H1 (cell line): ENCODE results near the gene MYO16. TPM values are rescaled to one million over a fixed set of nuclear protein-coding genes. Genes with fewer than 3 reads are reported as not detected.

Experiments used
- CTCF ChIA-PET: fragments of 300-600 bp; sonication (Branson Sonifier 250); formaldehyde crosslinking; loops from one replicate; lab custom pipeline; 2021; ENCODE audit not compliant: partially characterized antibody; lab: Charles Lee
- POLR2A ChIA-PET: fragments of 300-600 bp; sonication (Branson Sonifier 250); formaldehyde crosslinking; loops from one replicate; lab custom pipeline; 2021; ENCODE audit warnings: inconsistent platforms; ENCODE audit not compliant: partially characterized antibody; lab: Charles Lee
- DNase-seq, 2 experiments: peaks; one replicate each; pipeline versions ENCODE4 v3.0.0 to v3.0.0-alpha.2; 2010 to 2022; ENCODE audit warnings: low spot score in 2 of 2, low read depth in 1 of 2, mixed read lengths in 1 of 2
- FAIRE-seq: peaks from 2 replicates; lab custom pipeline; 2011; peaks lifted over from hg19 to GRCh38; lab: Jason Lieb, UNC
- H2AFZ ChIP-seq: 2 replicates; pipeline ENCODE4 v1.8.1; 2012; ENCODE audit warnings: low read length, inconsistent platforms
- H2AK5ac ChIP-seq: 2 replicates; pipeline ENCODE4 v1.6.1; 2013; ENCODE audit warnings: low read depth, low read length
- H2BK120ac ChIP-seq: replicated peaks from 2 replicates; pipeline ENCODE3; 2013; ENCODE audit warnings: low read depth, low read length, inconsistent platforms
- H2BK12ac ChIP-seq: 2 replicates; pipeline ENCODE4 v1.6.1; 2013; ENCODE audit warnings: low read depth, low read length
- H2BK15ac ChIP-seq: 2 replicates; pipeline ENCODE4 v1.6.1; 2013; ENCODE audit warnings: low read length
- H2BK20ac ChIP-seq: 2 replicates; pipeline ENCODE4 v1.6.1; 2013; ENCODE audit warnings: low read length
- H2BK5ac ChIP-seq: 2 replicates; pipeline ENCODE4 v1.6.1; 2013; ENCODE audit warnings: low read depth, low read length
- H3K14ac ChIP-seq: 2 replicates; pipeline ENCODE4 v1.6.1; 2013; ENCODE audit warnings: inconsistent platforms; ENCODE audit not compliant: insufficient read length
- H3K18ac ChIP-seq: 2 replicates; pipeline ENCODE4 v1.6.1; 2013; ENCODE audit warnings: low read length; ENCODE audit errors: extremely low read depth
- H3K23ac ChIP-seq: 2 replicates; pipeline ENCODE4 v1.6.1; 2013; ENCODE audit warnings: inconsistent platforms; ENCODE audit not compliant: insufficient read length
- H3K23me2 ChIP-seq: 2 replicates; pipeline ENCODE4 v1.6.1; 2013; ENCODE audit warnings: low read depth, low read length
- H3K27ac ChIP-seq: 2 replicates; pipeline ENCODE4 v1.6.1; 2011; ENCODE audit warnings: low read depth, low read length, inconsistent platforms
- H3K27me3 ChIP-seq, 4 experiments: replicated peaks in 1 of 4; 1 replicate in 1 of 4; 2 replicates in 3 of 4; pipeline versions ENCODE4 v1.6.1 to v1.8.1; 2011 to 2013; ENCODE audit warnings: low read length in 3 of 4, mild to moderate bottlenecking in 3 of 4, inconsistent platforms in 2 of 4, mixed read lengths in 2 of 4, moderate library complexity in 1 of 4; ENCODE audit not compliant: control insufficient read depth in 3 of 4, insufficient read depth in 3 of 4; ENCODE audit errors: extremely low read depth in 1 of 4
- H3K36me3 ChIP-seq, 4 experiments: 2 replicates each; pipeline versions ENCODE4 v1.6.1 to v1.8.1; 2011 to 2013; ENCODE audit warnings: mild to moderate bottlenecking in 4 of 4, low read length in 3 of 4, moderate library complexity in 2 of 4, control low read depth in 1 of 4, inconsistent platforms in 1 of 4; ENCODE audit not compliant: insufficient read depth in 4 of 4, control insufficient read depth in 2 of 4
- H3K4ac ChIP-seq: replicated peaks from 2 replicates; pipeline ENCODE3; 2013; ENCODE audit warnings: low read length, low read depth, mixed read lengths, inconsistent platforms; ENCODE audit not compliant: insufficient read length
- H3K4me1 ChIP-seq, 4 experiments: replicated peaks in 1 of 4; 1 replicate in 1 of 4; 2 replicates in 3 of 4; pipeline versions ENCODE4 v1.6.1 to v1.8.1; 2011 to 2013; ENCODE audit warnings: low read length in 3 of 4, inconsistent platforms in 2 of 4, mixed read lengths in 1 of 4; ENCODE audit not compliant: insufficient read depth in 4 of 4, control insufficient read depth in 3 of 4
- H3K4me2 ChIP-seq, 2 experiments: 2 replicates each; pipeline versions ENCODE4 v1.6.1 to v1.8.1; 2011 to 2013; ENCODE audit warnings: low read depth in 2 of 2, low read length in 2 of 2, control low read depth in 1 of 2, inconsistent platforms in 1 of 2, mild to moderate bottlenecking in 1 of 2; ENCODE audit not compliant: insufficient read depth in 1 of 2
- H3K4me3 ChIP-seq, 4 experiments: fragments of 200-600, 300-600 bp in 1 of 4; sonication (generic), shearing (Covaris generic), sonication (Bioruptor Twin) in 1 of 4; 2 replicates each; pipeline versions ENCODE4 v1.5.1 to v1.8.1; 2011 to 2016; ENCODE audit warnings: low read length in 4 of 4, low read depth in 3 of 4, control low read depth in 2 of 4, inconsistent platforms in 2 of 4, mild to moderate bottlenecking in 2 of 4, mixed read lengths in 1 of 4, moderate library complexity in 1 of 4; ENCODE audit not compliant: insufficient read depth in 2 of 4; ENCODE audit errors: extremely low read depth in 1 of 4
- H3K56ac ChIP-seq: replicated peaks from 2 replicates; pipeline ENCODE3; 2013; ENCODE audit warnings: low read depth, mild to moderate bottlenecking, mixed read lengths, low read length, inconsistent platforms; ENCODE audit not compliant: insufficient read length
- H3K79me1 ChIP-seq: 2 replicates; pipeline ENCODE4 v1.6.1; 2013; ENCODE audit warnings: low read depth, low read length, control low read depth
- H3K79me2 ChIP-seq, 2 experiments: 2 replicates each; pipeline versions ENCODE4 v1.6.1 to v1.8.1; 2012 to 2013; ENCODE audit warnings: low read length in 2 of 2, mild to moderate bottlenecking in 2 of 2, inconsistent platforms in 1 of 2; ENCODE audit not compliant: insufficient read depth in 2 of 2, control insufficient read depth in 1 of 2
- H3K9ac ChIP-seq, 4 experiments: replicated peaks in 1 of 4; 1 replicate in 1 of 4; 2 replicates in 3 of 4; pipeline versions ENCODE4 v1.6.1 to v1.8.1; 2011 to 2013; ENCODE audit warnings: low read depth in 3 of 4, low read length in 3 of 4, control low read depth in 2 of 4, mild to moderate bottlenecking in 2 of 4, moderate library complexity in 2 of 4, inconsistent platforms in 1 of 4; ENCODE audit errors: extremely low read depth in 1 of 4
- H3K9me3 ChIP-seq, 2 experiments: 2 replicates each; pipeline versions ENCODE4 v1.6.1 to v1.8.1; 2012 to 2013; ENCODE audit warnings: mild to moderate bottlenecking in 2 of 2, moderate library complexity in 2 of 2, control low read depth in 1 of 2, inconsistent platforms in 1 of 2, low read depth in 1 of 2, low read length in 1 of 2, mixed read lengths in 1 of 2; ENCODE audit not compliant: insufficient read depth in 2 of 2
- H4K20me1 ChIP-seq, 2 experiments: replicated peaks in 1 of 2; 2 replicates each; pipeline versions ENCODE3 to v1.8.1; 2011 to 2013; ENCODE audit warnings: inconsistent platforms in 2 of 2, low read length in 2 of 2, mild to moderate bottlenecking in 1 of 2; ENCODE audit not compliant: insufficient read depth in 2 of 2, control insufficient read depth in 1 of 2
- H4K5ac ChIP-seq: 2 replicates; pipeline ENCODE4 v1.6.1; 2013; ENCODE audit warnings: low read length, low read depth, mixed read lengths, inconsistent platforms; ENCODE audit not compliant: insufficient read length
- H4K8ac ChIP-seq: 2 replicates; pipeline ENCODE4 v1.8.0; 2013; ENCODE audit warnings: mild to moderate bottlenecking, moderate library complexity, low read length, inconsistent platforms; ENCODE audit not compliant: insufficient read depth; ENCODE audit errors: extremely low read depth
- H4K91ac ChIP-seq: replicated peaks from 2 replicates; pipeline ENCODE3; 2013; ENCODE audit warnings: low read length, mixed read lengths, inconsistent platforms; ENCODE audit not compliant: insufficient read length
- CBX5 ChIP-seq: fragments of 300-800, 300-1000 bp; sonication (generic); IDR thresholded peaks from 2 replicates; pipeline ENCODE4 v1.7.1; 2016; ENCODE audit warnings: antibody characterized with exemption, low read length, low read depth
- CTBP2 ChIP-seq: IDR thresholded peaks from 2 replicates; pipeline ENCODE4 v1.7.0; 2011; ENCODE audit warnings: borderline replicate concordance, mild to moderate bottlenecking, moderate library complexity, mixed read lengths, low read length; ENCODE audit not compliant: insufficient read depth, insufficient read length
- SP1 ChIP-seq: IDR thresholded peaks from 2 replicates; pipeline ENCODE4 v1.6.1; 2011; ENCODE audit warnings: low read depth, low read length
- SP4 ChIP-seq: IDR thresholded peaks from 2 replicates; pipeline ENCODE4 v1.6.1; 2012; ENCODE audit warnings: low read length, inconsistent platforms
- WGBS, 2 experiments: shearing (Covaris generic) in 1 of 2; methylation state at CpG; one replicate each; pipeline versions ENCODE4 v1.1.6 to v1.1.7; 2013 to 2015; ENCODE audit warnings: low lambda C conversion rate in 2 of 2, mixed read lengths in 2 of 2, inconsistent platforms in 1 of 2, low coverage in 1 of 2, missing lambda C conversion rate in 1 of 2; ENCODE audit not compliant: insufficient replicate concordance in 2 of 2, insufficient coverage in 1 of 2, insufficient read length in 1 of 2; ENCODE audit errors: extremely low coverage in 1 of 2, missing lambda C conversion rate in 1 of 2; 5-methylcytosine and 5-hydroxymethylcytosine counted together
- polyA plus RNA-seq, 7 experiments: library from polyadenylated mRNA; depleted of rRNA in 3 of 7; stranded (reverse) in 5 of 7; unstranded in 2 of 7; fragments of >200 nt in 5 of 7; fragments of 200-250 nt in 2 of 7; gene quantifications; 1 replicate in 5 of 7; 2 replicates in 1 of 7; 4 replicates in 1 of 7; pipeline versions ENCODE4 v1.2.1 to v1.2.3, GENCODE V29; 2011 to 2013; ENCODE audit warnings: missing spikeins in 2 of 7, mixed read lengths in 2 of 7
- total RNA-seq: library from RNA; stranded (reverse); fragmentation: NEBNext Ultra II Directional; extraction: Animal tissue kit (Norgen Biotek cat#: 25700); gene quantifications from 2 replicates; pipeline ENCODE4 v1.2.1, GENCODE V29; 2021

Gene MYO16
- total and polyA plus RNA-seq, 2 of the 8 experiments (the other 6 are each of a cell fraction or from before 2014, with no cell fraction given): 0.02 to 0.22 TPM

- Histone ChIP-seq H3K79me2 (no peaks in the 10 kb centered on the region), H3K14ac (no peak overlapping the region), H2BK20ac (no peak overlapping the region), H2BK5ac (no peak overlapping the region; the same call in 1 of the 2 replicates), H2BK120ac (no peak overlapping the region), H3K36me3 (no peaks in the 10 kb centered on the region), H3K4me1 (peaks cover 1 to 3% (median 2%) of the 10 kb centered on the region in 4 experiments; a peak in 5 of 7 replicates), H3K23ac (no peak overlapping the region), H3K27ac (no peak overlapping the region)
- WGBS, 2 experiments: 95% methylated on average over 8 of the region's 8 CpGs; no CpG with 5 or more reads in 1 of the 2 experiments
- FAIRE-seq: no peak
- CTCF ChIA-PET: interaction anchor here (0.7 kb wide), 1 partner anchor 44 kb away, joined by 3 read pairs; no protein-coding TSS in a partner anchor
- TF ChIP-seq CTBP2 (no peak), SP1 (no peak), CBX5 (no peak), SP4 (no peak)
- TF ChIP-seq, all 59 proteins: peak for 0
- H4K20me1 ChIP-seq: no peaks in the 10 kb centered on the region
- H4K5ac ChIP-seq: no peak overlapping the region
- no peaks in the 10 kb centered on the region for H3K23me2 ChIP-seq
- H3K9ac ChIP-seq: no peak overlapping the region
- H3K4me3 ChIP-seq: no peak overlapping the region
- no peak overlapping the region for H4K91ac ChIP-seq
- H3K4me2 ChIP-seq: no peak overlapping the region
- H3K79me1 ChIP-seq: no peaks in the 10 kb centered on the region
- H2BK12ac ChIP-seq: no peak overlapping the region
- no peaks in the 10 kb centered on the region for H3K9me3 ChIP-seq
- H4K8ac ChIP-seq: no peak overlapping the region
- no peak overlapping the region for H3K18ac ChIP-seq
- no peak for DNase-seq
- H2AFZ ChIP-seq: no peak overlapping the region
- no peak overlapping the region for H3K4ac ChIP-seq
- H2AK5ac ChIP-seq: no peak overlapping the region
- H3K56ac ChIP-seq: no peak overlapping the region
- H3K27me3 ChIP-seq: no peaks in the 10 kb centered on the region
- H2BK15ac ChIP-seq: no peak overlapping the region
- POLR2A ChIA-PET: no interaction called here
Measured at GRCh38 chr13:109154146-109154545, 524.7 kb downstream of the MYO16 start.
